Coronary artery (tissue), 2 donors: ENCODE data around the gene SGK1.
"Not testable (repeated sequence)": the region's sequence is repeated elsewhere in the genome, so short reads cannot be mapped to it uniquely, and the experiment has no call there.

Source experiments
- DNase-seq: peaks from one replicate; pipeline ENCODE4 v3.0.0-alpha.2; 2017; ENCODE audit warnings: low spot score
- H3K27ac ChIP-seq, 2 donors: fragments of 200-600 bp; sonication (generic); one replicate each; pipeline ENCODE4 v1.5.1; 2016 to 2019
- H3K4me3 ChIP-seq: fragments of 200-600 bp; sonication (generic); 2 replicates; pipeline ENCODE4 v1.5.1; 2016; ENCODE audit warnings: mild to moderate bottlenecking, moderate library complexity
- TF ChIP-seq, protein P1 (sequence below): fragments of 200-600 bp; sonication (generic); IDR thresholded peaks from one replicate; pipeline ENCODE4 v1.5.1; 2019; ENCODE audit warnings: antibody characterized with exemption

Gene SGK1

DNA sequence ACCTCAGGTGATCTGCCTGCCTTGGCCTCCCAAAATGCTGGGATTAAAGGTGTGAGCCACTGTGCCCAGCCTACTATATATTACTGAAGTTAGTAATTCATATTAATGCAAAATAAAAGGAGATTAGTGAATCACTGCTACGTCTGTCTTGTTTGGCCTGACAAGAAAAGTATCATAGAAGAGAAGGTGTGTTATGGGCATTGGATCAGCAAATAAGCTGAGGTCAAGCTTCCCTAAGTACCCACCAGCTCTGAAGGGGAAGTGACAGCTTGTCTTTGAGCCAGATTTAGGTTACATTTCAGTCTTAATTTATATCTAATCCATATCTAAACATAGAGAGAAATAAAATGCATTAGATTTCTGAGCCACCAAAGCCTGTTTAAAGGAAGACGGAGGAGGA, 7.1 kb downstream of the SGK1 start:
- DNase-seq = no peak
- Histone ChIP-seq H3K27ac (no peak overlapping the region), H3K4me3 (no peak overlapping the region)
- TF ChIP-seq, protein P1, sequence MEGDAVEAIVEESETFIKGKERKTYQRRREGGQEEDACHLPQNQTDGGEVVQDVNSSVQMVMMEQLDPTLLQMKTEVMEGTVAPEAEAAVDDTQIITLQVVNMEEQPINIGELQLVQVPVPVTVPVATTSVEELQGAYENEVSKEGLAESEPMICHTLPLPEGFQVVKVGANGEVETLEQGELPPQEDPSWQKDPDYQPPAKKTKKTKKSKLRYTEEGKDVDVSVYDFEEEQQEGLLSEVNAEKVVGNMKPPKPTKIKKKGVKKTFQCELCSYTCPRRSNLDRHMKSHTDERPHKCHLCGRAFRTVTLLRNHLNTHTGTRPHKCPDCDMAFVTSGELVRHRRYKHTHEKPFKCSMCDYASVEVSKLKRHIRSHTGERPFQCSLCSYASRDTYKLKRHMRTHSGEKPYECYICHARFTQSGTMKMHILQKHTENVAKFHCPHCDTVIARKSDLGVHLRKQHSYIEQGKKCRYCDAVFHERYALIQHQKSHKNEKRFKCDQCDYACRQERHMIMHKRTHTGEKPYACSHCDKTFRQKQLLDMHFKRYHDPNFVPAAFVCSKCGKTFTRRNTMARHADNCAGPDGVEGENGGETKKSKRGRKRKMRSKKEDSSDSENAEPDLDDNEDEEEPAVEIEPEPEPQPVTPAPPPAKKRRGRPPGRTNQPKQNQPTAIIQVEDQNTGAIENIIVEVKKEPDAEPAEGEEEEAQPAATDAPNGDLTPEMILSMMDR = no peak

DNA sequence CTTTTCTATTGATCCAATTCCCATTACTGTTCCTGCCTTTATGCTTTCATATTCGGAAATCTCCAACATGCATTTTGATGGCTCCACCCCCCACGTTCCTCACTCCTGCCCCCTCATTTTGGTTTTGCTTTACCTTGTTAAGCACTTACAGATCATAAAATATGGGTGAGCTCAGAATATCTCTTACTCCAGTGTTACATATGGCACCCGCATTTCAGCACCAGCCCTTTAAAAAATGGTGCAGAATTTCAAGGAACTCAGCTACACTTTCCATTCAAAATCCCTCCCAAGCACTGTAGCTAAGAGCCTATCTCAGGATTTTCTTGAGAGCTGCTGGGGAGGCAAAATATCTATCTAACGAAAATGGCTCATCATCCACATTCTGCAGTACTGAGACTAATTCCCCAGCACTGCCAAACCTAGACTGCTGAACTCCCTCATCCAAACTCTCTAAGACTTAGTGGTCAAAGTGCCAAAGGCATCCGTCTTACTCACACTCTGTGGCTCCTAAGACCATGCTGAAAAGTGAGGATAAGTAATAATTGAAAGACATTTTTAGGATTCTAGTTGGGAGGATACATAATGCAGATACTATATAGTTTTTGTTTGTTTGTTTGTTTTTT, 7.8 kb downstream of the SGK1 start:
- no peak overlapping the region for H3K4me3 ChIP-seq
- H3K27ac ChIP-seq = no peak overlapping the region
- TF ChIP-seq, protein P1 = no peak
- DNase-seq = no peak

DNA sequence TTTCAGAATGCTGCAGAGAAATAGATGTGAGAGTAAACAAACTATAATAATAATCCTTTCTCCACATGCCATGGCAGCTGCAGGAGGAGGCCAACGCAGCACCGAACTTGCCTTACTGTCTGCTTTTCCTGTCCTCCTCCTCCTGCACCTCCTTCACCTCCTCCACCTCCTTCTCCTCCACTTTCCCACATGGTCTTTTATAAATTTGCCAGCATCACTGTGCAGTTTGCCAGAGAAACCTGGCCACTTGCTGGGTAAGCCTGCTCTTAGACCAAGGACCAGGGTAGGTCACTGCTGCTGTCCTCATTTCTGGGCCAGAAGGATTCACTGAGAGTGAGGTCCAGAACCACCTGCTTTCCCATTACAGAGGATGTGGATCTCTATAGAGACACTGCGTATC, 8.7 kb downstream of the SGK1 start:
- H3K27ac ChIP-seq = no peak overlapping the region
- TF ChIP-seq, protein P1 = no peak
- no peak overlapping the region for H3K4me3 ChIP-seq
- no peak for DNase-seq

DNA sequence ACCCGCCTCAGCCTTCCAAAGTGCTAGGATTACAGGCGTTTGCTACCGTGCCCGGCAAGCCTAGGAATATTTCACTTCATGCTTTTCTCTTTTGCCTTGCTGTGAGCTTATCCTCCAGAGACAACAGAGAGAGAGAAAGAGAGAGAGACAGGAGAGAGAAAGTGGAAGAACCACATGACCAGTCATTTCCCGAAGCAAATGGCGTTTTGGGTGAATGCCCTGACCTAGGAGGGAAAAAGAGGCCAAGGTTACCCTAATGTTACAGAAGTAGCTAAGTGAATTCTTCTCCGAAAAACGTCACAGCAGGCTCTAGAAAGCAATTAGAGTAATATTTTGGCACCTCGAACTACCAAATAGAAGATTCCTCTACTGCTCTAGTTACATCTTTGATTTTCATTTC, 9.1 kb downstream of the SGK1 start:
- Histone ChIP-seq H3K4me3 (no peak overlapping the region), H3K27ac (no peak overlapping the region)
- DNase-seq = no peak
- TF ChIP-seq, protein P1 = no peak

DNA sequence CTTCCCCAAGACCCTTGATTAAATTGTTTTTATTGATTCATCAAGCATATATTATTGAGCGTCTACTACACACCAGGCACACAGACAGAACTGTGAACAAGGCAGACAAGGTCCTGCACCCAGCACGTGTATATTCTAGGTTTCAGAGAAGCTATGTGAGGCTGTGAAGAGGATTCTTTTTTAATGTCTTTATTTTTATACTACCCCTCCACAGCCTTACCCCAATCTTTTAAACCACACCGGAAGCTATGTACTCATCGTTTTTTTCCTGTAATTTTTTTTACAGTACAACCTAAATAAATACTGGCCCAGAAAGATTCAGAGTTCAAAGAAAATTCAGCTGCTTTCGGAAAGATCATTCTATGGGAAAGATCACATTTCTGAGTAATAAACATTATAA, 10.0 kb downstream of the SGK1 start:
- Histone ChIP-seq H3K4me3 (no peak overlapping the region), H3K27ac (no peak overlapping the region)
- DNase-seq = no peak
- TF ChIP-seq, protein P1 = no peak

DNA sequence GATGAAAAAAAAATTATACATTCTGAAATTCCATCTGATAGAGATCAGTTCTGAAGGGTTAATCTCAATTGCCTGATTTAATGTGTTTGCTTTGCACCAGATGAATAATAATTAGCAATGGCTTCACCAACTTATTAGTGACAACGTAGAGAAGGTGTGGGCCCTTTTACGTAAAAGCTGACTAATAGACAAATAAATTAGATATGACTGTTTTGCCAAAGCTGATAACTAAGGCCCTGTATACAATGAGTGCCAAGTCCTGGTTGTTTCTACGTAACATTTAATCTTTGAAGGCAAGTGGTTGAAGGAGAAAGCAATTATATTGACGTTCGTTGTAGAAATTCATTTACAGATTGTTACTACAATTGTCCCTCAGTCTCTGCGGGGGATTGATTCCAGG, 10.8 kb downstream of the SGK1 start:
- H3K27ac ChIP-seq = no peak overlapping the region
- DNase-seq = no peak
- TF ChIP-seq, protein P1 = no peak
- H3K4me3 ChIP-seq = no peak overlapping the region

DNA sequence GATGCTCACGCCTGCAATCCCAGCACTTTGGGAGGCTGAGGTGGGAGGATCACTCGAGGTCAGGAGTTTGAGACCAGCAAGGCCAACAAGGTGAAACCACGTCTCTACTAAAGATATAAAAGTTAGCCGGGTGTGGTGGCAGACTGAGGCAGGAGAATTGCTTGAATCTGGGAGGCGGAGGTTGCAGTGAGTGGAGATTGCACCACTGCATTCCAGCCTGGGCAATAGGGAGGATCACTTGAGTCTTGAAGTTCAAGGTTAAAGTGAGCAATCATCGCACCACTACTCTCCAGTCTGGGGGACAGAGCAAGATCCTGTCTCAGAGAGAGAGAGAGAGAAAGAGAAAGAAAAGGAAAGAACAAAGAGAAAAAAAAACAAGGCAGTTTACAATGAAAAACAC, 13.5 kb downstream of the SGK1 start:
- H3K4me3 ChIP-seq, H3K27ac ChIP-seq, DNase-seq: not testable (repeated sequence)

DNA sequence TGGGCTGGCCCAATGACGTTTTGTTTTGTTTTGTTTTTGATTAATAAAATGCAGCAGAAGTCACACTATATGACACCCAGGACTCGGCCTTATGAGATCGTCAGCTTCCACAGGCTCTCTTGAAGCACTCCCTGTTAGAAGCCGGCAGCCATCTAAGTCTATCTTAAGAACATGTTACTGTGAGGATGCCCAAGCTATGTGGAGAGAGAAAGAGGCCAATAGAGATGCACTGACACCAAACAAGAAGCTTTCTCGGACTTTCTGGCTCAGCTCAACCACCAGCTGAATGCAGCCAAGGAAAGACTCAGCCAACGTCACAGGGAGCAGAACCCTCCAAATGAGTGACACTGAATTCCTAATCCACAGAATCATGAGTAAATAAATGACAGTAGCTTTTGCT, 14.0 kb downstream of the SGK1 start:
- Histone ChIP-seq H3K27ac (no peak overlapping the region), H3K4me3 (no peak overlapping the region)
- TF ChIP-seq, protein P1 = no peak
- DNase-seq = no peak
